ENCODE measurements around the gene TBC1D20.

TBC1D20 gene

GRCh38 chr20:438571-439469, 23.5 kb downstream of the TBC1D20 start:
- no peak for TF ChIP-seq OSR1 (CRISPR knock-in tag; IDR thresholded peaks at IDR 0.05)
- no peak for TF ChIP-seq ZFP30 (CRISPR knock-in tag; IDR thresholded peaks at IDR 0.05)
- no peak for TF ChIP-seq ARNTL (CRISPR knock-in tag; IDR thresholded peaks at IDR 0.05; ENCODE audit: borderline replicate concordance, low read depth)
- no peak for TF ChIP-seq ZNF70 (CRISPR knock-in tag; IDR thresholded peaks at IDR 0.05)
- TF ChIP-seq ZNF565 (CRISPR knock-in tag; conservative IDR thresholded peaks at IDR 0.05; ENCODE audit: low read depth): no peak
- no peak for TF ChIP-seq ISL1 (CRISPR knock-in tag; IDR thresholded peaks at IDR 0.05)
- TF ChIP-seq GLIS3 (CRISPR knock-in tag; IDR thresholded peaks at IDR 0.05): no peak
- TF ChIP-seq CSDC2 (CRISPR knock-in tag; IDR thresholded peaks at IDR 0.05): no peak
- TF ChIP-seq CREB5 (CRISPR knock-in tag; IDR thresholded peaks at IDR 0.05; ENCODE audit: low read depth): no peak
- no peak for TF ChIP-seq ESRRG (CRISPR knock-in tag; IDR thresholded peaks at IDR 0.05)
- no peak for TF ChIP-seq PPARA (CRISPR knock-in tag; IDR thresholded peaks at IDR 0.05; ENCODE audit: borderline replicate concordance)
- TF ChIP-seq, protein P1, sequence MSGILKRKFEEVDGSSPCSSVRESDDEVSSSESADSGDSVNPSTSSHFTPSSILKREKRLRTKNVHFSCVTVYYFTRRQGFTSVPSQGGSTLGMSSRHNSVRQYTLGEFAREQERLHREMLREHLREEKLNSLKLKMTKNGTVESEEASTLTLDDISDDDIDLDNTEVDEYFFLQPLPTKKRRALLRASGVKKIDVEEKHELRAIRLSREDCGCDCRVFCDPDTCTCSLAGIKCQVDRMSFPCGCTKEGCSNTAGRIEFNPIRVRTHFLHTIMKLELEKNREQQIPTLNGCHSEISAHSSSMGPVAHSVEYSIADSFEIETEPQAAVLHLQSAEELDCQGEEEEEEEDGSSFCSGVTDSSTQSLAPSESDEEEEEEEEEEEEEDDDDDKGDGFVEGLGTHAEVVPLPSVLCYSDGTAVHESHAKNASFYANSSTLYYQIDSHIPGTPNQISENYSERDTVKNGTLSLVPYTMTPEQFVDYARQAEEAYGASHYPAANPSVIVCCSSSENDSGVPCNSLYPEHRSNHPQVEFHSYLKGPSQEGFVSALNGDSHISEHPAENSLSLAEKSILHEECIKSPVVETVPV (CRISPR knock-in tag; IDR thresholded peaks at IDR 0.05): no peak
- TF ChIP-seq, protein P2, sequence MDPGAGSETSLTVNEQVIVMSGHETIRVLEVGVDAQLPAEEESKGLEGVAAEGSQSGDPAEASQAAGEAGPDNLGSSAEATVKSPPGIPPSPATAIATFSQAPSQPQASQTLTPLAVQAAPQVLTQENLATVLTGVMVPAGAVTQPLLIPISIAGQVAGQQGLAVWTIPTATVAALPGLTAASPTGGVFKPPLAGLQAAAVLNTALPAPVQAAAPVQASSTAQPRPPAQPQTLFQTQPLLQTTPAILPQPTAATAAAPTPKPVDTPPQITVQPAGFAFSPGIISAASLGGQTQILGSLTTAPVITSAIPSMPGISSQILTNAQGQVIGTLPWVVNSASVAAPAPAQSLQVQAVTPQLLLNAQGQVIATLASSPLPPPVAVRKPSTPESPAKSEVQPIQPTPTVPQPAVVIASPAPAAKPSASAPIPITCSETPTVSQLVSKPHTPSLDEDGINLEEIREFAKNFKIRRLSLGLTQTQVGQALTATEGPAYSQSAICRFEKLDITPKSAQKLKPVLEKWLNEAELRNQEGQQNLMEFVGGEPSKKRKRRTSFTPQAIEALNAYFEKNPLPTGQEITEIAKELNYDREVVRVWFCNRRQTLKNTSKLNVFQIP (CRISPR knock-in tag; IDR thresholded peaks at IDR 0.05; ENCODE audit: borderline replicate concordance, low read depth): no peak
- TF ChIP-seq ZC3H10 (CRISPR knock-in tag; IDR thresholded peaks at IDR 0.05): no peak
- no peak for TF ChIP-seq TSHZ2 (CRISPR knock-in tag; IDR thresholded peaks at IDR 0.05)
- no peak for TF ChIP-seq BACH2 (CRISPR knock-in tag; IDR thresholded peaks at IDR 0.05; ENCODE audit: borderline replicate concordance)
- no peak for ATAC-seq

DNA sequence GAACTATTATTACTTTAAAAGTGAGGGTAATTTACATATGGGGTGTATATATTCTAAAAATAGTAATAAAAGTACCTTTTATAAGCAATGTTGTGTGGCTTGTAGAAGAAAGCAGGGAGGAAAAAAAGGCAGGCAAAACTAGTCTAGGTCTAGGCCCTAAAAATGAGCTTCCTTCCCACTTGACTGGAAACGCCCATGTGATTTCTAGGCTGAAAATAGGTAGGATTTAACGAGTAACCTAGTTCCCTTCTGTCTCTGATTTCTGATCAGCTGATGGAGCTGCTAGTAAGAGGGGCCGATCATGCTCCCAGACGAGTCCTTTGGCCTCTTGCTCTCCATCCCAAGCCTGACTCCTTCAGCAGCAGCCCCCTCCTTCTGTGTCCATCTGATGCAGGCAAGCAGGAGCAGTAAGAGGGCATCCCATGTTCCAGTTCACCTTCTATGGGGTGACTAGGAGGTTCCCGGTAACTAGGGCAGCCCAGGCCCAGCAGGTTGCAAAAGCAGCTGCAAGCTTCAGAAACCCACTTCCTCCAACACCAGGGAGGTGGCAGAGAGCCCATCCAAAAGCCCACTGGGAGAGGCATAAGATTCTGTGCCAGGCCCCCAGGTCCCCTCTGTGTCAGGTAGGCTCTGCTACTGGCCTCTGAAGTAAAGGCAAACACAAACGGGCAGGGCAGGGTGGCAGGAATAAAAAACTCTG, 24.4 kb downstream of the TBC1D20 start:
- no peak for ATAC-seq
- TF ChIP-seq ZNF70 (CRISPR knock-in tag; IDR thresholded peaks at IDR 0.05) (no peak), CSDC2 (CRISPR knock-in tag; IDR thresholded peaks at IDR 0.05) (no peak), TOX (CRISPR knock-in tag; IDR thresholded peaks at IDR 0.05; ENCODE audit: borderline replicate concordance) (no peak), GLIS3 (CRISPR knock-in tag; IDR thresholded peaks at IDR 0.05) (no peak), SNAI2 (CRISPR knock-in tag; IDR thresholded peaks at IDR 0.05) (no peak), ISL1 (CRISPR knock-in tag; IDR thresholded peaks at IDR 0.05) (no peak), OSR1 (CRISPR knock-in tag; IDR thresholded peaks at IDR 0.05) (no peak), CREB5 (CRISPR knock-in tag; IDR thresholded peaks at IDR 0.05; ENCODE audit: low read depth) (no peak), ZFP30 (CRISPR knock-in tag; IDR thresholded peaks at IDR 0.05) (no peak), BACH2 (CRISPR knock-in tag; IDR thresholded peaks at IDR 0.05; ENCODE audit: borderline replicate concordance) (no peak), ZNF8 (CRISPR knock-in tag; IDR thresholded peaks at IDR 0.05) (no peak), RARB (CRISPR knock-in tag; IDR thresholded peaks at IDR 0.05) (no peak), TCF4 (CRISPR knock-in tag; IDR thresholded peaks at IDR 0.05; ENCODE audit: borderline replicate concordance) (no peak), ARNTL (CRISPR knock-in tag; IDR thresholded peaks at IDR 0.05; ENCODE audit: borderline replicate concordance, low read depth) (no peak), ZC3H10 (CRISPR knock-in tag; IDR thresholded peaks at IDR 0.05) (no peak)
- TF ChIP-seq, protein P2 (CRISPR knock-in tag; IDR thresholded peaks at IDR 0.05; ENCODE audit: borderline replicate concordance, low read depth): no peak
- TF ChIP-seq, protein P3, sequence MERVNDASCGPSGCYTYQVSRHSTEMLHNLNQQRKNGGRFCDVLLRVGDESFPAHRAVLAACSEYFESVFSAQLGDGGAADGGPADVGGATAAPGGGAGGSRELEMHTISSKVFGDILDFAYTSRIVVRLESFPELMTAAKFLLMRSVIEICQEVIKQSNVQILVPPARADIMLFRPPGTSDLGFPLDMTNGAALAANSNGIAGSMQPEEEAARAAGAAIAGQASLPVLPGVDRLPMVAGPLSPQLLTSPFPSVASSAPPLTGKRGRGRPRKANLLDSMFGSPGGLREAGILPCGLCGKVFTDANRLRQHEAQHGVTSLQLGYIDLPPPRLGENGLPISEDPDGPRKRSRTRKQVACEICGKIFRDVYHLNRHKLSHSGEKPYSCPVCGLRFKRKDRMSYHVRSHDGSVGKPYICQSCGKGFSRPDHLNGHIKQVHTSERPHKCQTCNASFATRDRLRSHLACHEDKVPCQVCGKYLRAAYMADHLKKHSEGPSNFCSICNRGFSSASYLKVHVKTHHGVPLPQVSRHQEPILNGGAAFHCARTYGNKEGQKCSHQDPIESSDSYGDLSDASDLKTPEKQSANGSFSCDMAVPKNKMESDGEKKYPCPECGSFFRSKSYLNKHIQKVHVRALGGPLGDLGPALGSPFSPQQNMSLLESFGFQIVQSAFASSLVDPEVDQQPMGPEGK (CRISPR knock-in tag; IDR thresholded peaks at IDR 0.05; ENCODE audit: borderline replicate concordance): no peak
- TF ChIP-seq, protein P1 (CRISPR knock-in tag; IDR thresholded peaks at IDR 0.05): no peak
